ENCODE measurements around the gene FAM222B. TPM values are rescaled to one million over a fixed set of nuclear protein-coding genes. Genes with fewer than 3 reads are reported as not detected.

The FAM222B gene
- total RNA-seq, 1 experiment from 2014 or later = 94.6 TPM

DNA sequence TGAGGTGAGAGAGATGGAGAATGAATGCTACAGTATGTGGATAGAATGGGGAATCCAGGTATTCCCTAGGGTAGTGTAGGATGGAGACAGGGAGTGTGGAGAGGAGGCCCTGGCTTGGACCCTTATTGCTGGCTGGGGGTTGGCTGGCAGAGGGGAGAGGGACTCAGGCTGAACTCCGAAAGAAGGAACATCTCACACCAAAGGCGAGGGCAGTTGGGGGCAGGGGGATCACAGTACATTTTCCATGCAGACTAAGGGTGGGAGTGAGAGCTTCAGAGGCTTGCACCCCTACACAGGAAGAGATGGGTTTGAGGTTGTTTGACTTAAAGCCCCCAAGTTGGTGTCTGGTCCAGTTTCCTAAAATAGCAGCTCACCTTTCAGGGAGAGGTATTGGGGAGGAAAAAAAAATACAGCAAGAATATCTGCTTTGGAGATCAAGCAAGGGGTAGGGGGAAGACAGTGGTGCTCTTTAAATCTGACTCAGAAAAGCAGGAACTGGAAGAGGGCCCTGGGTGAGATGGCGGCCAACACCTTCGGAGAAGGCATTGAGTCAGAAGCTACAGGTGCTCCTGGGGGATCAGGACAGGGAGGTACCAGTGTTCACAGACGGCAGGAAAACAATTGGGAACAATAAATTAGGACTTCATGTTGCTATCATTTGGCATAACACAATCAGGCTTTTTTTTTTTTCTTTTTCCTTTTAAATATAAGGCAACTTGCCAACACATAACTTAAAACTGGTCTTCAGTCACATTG is 86.4 kb downstream of the FAM222B start:
- CTCF ChIA-PET = interaction anchor here (1.1 to 2.5 kb wide), 3 partner anchors 13 to 123 kb away, joined by 4 to 8 read pairs (median 7); partner anchors contain the start of gene TLCD1

More for the DNA sequence above, 86.4 kb downstream of the FAM222B start:
- Mint-ChIP-seq H3K36me3 (peaks cover 42% of the 10 kb centered on the region), H3K4me3 (no peak overlapping the region), H3K4me1 (peaks cover 55% of the 10 kb centered on the region), H3K27ac (peak overlapping the region; percentile 51), H3K27me3 (ENCODE audit: low read depth) (no peaks in the 10 kb centered on the region), H3K9me3 (no peaks in the 10 kb centered on the region)
- POLR2A ChIA-PET = interaction anchor here (0.7 to 1.2 kb wide), 3 partner anchors 14 to 92 kb away, joined by 3 to 4 read pairs (median 3); no protein-coding TSS in a partner anchor
- ATAC-seq = no peak
- no peak for TF ChIP-seq TCF7 (CRISPR knock-in tag; IDR thresholded peaks at IDR 0.05; ENCODE audit: low read depth)
- TF ChIP-seq, protein P1, sequence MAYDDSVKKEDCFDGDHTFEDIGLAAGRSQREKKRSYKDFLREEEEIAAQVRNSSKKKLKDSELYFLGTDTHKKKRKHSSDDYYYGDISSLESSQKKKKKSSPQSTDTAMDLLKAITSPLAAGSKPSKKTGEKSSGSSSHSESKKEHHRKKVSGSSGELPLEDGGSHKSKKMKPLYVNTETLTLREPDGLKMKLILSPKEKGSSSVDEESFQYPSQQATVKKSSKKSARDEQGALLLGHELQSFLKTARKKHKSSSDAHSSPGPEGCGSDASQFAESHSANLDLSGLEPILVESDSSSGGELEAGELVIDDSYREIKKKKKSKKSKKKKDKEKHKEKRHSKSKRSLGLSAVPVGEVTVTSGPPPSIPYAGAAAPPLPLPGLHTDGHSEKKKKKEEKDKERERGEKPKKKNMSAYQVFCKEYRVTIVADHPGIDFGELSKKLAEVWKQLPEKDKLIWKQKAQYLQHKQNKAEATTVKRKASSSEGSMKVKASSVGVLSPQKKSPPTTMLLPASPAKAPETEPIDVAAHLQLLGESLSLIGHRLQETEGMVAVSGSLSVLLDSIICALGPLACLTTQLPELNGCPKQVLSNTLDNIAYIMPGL (CRISPR knock-in tag; IDR thresholded peaks at IDR 0.05) = no peak
- TF ChIP-seq KAT7 (CRISPR knock-in tag; IDR thresholded peaks at IDR 0.05; ENCODE audit: borderline replicate concordance) = no peak
- TF ChIP-seq SP1 (CRISPR knock-in tag; conservative IDR thresholded peaks at IDR 0.05) = no peak
- TF ChIP-seq, protein P2, sequence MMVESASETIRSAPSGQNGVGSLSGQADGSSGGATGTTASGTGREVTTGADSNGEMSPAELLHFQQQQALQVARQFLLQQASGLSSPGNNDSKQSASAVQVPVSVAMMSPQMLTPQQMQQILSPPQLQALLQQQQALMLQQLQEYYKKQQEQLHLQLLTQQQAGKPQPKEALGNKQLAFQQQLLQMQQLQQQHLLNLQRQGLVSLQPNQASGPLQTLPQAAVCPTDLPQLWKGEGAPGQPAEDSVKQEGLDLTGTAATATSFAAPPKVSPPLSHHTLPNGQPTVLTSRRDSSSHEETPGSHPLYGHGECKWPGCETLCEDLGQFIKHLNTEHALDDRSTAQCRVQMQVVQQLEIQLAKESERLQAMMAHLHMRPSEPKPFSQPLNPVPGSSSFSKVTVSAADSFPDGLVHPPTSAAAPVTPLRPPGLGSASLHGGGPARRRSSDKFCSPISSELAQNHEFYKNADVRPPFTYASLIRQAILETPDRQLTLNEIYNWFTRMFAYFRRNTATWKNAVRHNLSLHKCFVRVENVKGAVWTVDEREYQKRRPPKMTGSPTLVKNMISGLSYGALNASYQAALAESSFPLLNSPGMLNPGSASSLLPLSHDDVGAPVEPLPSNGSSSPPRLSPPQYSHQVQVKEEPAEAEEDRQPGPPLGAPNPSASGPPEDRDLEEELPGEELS (CRISPR knock-in tag; IDR thresholded peaks at IDR 0.05) = no peak
- no peak for TF ChIP-seq CBFB (CRISPR knock-in tag; IDR thresholded peaks at IDR 0.05; ENCODE audit: low read depth)
- TF ChIP-seq ELF4 (CRISPR knock-in tag; IDR thresholded peaks at IDR 0.05; ENCODE audit: low read depth) = no peak
- TF ChIP-seq GABPB1 (CRISPR knock-in tag; IDR thresholded peaks at IDR 0.05) = no peak
- TF ChIP-seq HMGA2 (CRISPR knock-in tag; IDR thresholded peaks at IDR 0.05) = no peak
- TF ChIP-seq ATF1 (CRISPR knock-in tag; IDR thresholded peaks at IDR 0.05) = no peak
- TF ChIP-seq ETV6 (CRISPR knock-in tag; IDR thresholded peaks at IDR 0.05) = no peak
- TF ChIP-seq, protein P3, sequence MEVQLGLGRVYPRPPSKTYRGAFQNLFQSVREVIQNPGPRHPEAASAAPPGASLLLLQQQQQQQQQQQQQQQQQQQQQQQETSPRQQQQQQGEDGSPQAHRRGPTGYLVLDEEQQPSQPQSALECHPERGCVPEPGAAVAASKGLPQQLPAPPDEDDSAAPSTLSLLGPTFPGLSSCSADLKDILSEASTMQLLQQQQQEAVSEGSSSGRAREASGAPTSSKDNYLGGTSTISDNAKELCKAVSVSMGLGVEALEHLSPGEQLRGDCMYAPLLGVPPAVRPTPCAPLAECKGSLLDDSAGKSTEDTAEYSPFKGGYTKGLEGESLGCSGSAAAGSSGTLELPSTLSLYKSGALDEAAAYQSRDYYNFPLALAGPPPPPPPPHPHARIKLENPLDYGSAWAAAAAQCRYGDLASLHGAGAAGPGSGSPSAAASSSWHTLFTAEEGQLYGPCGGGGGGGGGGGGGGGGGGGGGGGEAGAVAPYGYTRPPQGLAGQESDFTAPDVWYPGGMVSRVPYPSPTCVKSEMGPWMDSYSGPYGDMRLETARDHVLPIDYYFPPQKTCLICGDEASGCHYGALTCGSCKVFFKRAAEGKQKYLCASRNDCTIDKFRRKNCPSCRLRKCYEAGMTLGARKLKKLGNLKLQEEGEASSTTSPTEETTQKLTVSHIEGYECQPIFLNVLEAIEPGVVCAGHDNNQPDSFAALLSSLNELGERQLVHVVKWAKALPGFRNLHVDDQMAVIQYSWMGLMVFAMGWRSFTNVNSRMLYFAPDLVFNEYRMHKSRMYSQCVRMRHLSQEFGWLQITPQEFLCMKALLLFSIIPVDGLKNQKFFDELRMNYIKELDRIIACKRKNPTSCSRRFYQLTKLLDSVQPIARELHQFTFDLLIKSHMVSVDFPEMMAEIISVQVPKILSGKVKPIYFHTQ (CRISPR knock-in tag; IDR thresholded peaks at IDR 0.05) = no peak
- no peak for TF ChIP-seq NR3C1 (CRISPR knock-in tag; conservative IDR thresholded peaks at IDR 0.05; ENCODE audit: low read depth)
- TF ChIP-seq, protein P4, sequence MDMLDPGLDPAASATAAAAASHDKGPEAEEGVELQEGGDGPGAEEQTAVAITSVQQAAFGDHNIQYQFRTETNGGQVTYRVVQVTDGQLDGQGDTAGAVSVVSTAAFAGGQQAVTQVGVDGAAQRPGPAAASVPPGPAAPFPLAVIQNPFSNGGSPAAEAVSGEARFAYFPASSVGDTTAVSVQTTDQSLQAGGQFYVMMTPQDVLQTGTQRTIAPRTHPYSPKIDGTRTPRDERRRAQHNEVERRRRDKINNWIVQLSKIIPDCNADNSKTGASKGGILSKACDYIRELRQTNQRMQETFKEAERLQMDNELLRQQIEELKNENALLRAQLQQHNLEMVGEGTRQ (CRISPR knock-in tag; IDR thresholded peaks at IDR 0.05) = no peak
- TF ChIP-seq, protein P5, sequence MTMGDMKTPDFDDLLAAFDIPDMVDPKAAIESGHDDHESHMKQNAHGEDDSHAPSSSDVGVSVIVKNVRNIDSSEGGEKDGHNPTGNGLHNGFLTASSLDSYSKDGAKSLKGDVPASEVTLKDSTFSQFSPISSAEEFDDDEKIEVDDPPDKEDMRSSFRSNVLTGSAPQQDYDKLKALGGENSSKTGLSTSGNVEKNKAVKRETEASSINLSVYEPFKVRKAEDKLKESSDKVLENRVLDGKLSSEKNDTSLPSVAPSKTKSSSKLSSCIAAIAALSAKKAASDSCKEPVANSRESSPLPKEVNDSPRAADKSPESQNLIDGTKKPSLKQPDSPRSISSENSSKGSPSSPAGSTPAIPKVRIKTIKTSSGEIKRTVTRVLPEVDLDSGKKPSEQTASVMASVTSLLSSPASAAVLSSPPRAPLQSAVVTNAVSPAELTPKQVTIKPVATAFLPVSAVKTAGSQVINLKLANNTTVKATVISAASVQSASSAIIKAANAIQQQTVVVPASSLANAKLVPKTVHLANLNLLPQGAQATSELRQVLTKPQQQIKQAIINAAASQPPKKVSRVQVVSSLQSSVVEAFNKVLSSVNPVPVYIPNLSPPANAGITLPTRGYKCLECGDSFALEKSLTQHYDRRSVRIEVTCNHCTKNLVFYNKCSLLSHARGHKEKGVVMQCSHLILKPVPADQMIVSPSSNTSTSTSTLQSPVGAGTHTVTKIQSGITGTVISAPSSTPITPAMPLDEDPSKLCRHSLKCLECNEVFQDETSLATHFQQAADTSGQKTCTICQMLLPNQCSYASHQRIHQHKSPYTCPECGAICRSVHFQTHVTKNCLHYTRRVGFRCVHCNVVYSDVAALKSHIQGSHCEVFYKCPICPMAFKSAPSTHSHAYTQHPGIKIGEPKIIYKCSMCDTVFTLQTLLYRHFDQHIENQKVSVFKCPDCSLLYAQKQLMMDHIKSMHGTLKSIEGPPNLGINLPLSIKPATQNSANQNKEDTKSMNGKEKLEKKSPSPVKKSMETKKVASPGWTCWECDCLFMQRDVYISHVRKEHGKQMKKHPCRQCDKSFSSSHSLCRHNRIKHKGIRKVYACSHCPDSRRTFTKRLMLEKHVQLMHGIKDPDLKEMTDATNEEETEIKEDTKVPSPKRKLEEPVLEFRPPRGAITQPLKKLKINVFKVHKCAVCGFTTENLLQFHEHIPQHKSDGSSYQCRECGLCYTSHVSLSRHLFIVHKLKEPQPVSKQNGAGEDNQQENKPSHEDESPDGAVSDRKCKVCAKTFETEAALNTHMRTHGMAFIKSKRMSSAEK (CRISPR knock-in tag; IDR thresholded peaks at IDR 0.05; ENCODE audit: borderline replicate concordance) = no peak
- TF ChIP-seq, protein P6, sequence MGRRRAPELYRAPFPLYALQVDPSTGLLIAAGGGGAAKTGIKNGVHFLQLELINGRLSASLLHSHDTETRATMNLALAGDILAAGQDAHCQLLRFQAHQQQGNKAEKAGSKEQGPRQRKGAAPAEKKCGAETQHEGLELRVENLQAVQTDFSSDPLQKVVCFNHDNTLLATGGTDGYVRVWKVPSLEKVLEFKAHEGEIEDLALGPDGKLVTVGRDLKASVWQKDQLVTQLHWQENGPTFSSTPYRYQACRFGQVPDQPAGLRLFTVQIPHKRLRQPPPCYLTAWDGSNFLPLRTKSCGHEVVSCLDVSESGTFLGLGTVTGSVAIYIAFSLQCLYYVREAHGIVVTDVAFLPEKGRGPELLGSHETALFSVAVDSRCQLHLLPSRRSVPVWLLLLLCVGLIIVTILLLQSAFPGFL (CRISPR knock-in tag; IDR thresholded peaks at IDR 0.05; ENCODE audit: borderline replicate concordance) = no peak
- no peak for DNase-seq (ENCODE audit: low spot score)

Data from WTC11 (cell line).